ENCODE measurements around the gene KLF5. TPM values are rescaled to one million over a fixed set of nuclear protein-coding genes. Genes with fewer than 3 reads are reported as not detected.

KLF5 gene
- total RNA-seq, 1 donor from 2014 or later, result 0.84 TPM

DNA sequence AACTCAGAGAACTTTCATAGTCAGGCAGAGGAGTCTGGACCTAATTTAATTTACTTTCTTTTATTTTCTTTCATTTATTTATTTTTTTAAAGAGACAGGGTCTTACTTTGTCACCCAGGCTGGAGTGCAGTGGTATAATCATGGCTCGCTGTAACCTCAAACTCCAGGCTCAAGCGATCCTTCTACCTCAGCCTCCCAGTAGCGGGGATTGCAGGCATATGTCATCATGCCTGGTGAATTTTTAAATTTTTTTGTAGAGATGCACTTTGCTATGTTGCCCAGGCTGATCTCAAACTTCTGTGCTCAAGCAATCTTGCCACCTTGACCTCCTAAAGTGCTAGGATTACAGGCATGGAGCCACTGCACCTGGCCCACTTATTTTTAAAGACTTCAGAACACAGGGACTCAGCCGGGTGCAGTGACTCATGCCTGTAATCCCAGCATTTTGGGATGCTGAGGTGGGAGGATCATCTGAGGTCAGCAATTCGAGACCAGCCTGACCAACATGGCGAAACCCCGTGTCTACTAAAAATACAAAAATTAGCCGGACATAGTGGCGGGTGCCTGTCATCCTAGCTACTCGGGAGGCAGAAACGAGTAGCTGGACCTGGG lies 50.6 kb downstream of the KLF5 start:
- no peak for DNase-seq (ENCODE audit: missing footprints)
- ATAC-seq, result no peak
- intact Hi-C loops (cut with DNase I), result no loop called here

DNA sequence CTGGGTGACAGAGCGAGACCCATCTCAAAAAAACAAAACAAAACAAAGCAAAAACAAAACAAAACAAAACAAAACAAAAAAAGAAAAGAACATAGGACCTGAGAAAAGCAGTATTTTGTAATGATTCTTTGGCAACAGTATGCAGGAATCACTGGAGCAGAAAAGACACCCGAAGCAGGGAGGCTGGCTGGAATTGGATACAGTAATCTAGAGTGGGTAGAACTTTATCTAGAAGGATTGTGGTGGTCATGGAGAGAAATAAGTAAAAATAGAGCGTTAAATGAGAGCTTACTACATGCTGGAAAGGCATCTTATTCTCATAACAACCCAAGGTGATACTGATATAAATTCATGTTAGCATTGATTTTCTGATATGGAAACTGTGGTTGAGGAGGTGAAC lies 51.2 kb downstream of the KLF5 start:
- intact Hi-C loops (cut with DNase I), result no loop called here
- DNase-seq (ENCODE audit: missing footprints) (no peak), ATAC-seq (no peak)

DNA sequence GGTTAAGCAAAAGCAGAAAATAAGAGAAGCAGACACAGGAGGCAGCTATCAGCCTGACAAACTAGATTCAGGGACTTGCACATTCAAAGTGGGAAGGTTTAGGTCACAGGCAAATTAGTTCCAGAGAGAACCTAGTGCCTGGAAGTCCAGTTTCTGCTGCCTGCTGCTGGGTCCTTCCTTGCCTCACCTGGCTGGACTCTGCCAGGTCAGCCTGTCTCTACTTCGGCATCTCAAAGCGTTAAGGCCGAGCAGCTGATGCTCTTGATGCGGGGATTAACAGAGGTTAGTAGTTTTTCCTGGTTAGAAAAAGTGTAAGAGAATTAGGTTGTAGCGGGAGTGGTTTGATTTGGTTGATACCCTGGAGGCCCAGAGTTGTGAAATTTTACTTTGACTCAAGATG lies 52.0 kb downstream of the KLF5 start:
- DNase-seq (ENCODE audit: missing footprints) (no peak), ATAC-seq (peak; percentile 20)
- intact Hi-C loops (cut with DNase I), result no loop called here

DNA sequence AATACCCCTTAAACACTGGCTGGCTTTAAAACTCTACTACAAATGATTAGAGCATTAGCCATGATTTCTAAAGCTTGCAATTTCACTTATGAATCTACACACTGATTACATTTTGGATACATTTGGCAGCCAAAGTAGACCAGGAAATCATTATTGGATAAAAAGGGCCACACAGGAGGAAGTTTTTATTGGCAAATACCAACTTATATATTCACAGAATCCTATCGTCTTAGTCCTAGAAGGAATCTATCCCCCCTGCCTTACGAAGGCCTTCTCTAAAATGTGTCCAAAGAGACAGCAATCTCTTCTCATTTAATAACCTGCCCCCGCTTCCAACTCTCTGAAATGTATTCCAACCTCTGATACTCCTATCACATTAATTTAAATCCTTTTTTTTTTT lies 52.5 kb downstream of the KLF5 start:
- ATAC-seq, result peak; percentile 10
- no peak for DNase-seq (ENCODE audit: missing footprints)
- intact Hi-C loops (cut with DNase I), result no loop called here

DNA sequence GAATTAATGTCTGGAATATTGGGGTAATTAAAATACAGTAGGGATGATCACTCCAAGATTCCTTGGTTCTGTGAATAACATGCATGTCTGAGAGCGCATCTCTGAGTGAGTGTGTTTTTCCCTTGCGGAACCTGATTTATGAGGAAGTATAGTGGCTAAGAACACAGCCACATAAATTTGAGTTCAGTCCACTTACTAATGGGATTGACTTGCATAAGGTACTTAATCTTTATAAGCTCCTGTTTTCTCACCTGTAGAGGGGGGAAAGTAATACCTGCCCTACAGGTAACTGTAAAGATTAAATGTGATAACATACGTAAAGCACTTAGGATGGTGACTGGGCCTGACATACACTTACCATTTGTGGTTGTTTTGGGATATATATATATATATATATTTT lies 60.8 kb downstream of the KLF5 start:
- DNase-seq (ENCODE audit: missing footprints) (no peak), ATAC-seq (no peak)
- intact Hi-C loops (cut with DNase I), result no loop called here
